Measurements from ENCODE around the gene NTHL1.

GRCh38 chr16:1999866-2000514, 47.6 kb downstream of the NTHL1 start:
- no peak for TF ChIP-seq CTCF (IDR thresholded peaks at IDR 0.05)
- no peak for TF ChIP-seq POLR2A (IDR thresholded peaks at IDR 0.05)
